ENCODE measurements around the gene AGXT. TPM values are rescaled to one million over a fixed set of nuclear protein-coding genes. Genes with fewer than 3 reads are reported as not detected.

Gene AGXT
- total and polyA plus RNA-seq, 4 donors = 254 to 1,572 (median 1,428) TPM

DNA sequence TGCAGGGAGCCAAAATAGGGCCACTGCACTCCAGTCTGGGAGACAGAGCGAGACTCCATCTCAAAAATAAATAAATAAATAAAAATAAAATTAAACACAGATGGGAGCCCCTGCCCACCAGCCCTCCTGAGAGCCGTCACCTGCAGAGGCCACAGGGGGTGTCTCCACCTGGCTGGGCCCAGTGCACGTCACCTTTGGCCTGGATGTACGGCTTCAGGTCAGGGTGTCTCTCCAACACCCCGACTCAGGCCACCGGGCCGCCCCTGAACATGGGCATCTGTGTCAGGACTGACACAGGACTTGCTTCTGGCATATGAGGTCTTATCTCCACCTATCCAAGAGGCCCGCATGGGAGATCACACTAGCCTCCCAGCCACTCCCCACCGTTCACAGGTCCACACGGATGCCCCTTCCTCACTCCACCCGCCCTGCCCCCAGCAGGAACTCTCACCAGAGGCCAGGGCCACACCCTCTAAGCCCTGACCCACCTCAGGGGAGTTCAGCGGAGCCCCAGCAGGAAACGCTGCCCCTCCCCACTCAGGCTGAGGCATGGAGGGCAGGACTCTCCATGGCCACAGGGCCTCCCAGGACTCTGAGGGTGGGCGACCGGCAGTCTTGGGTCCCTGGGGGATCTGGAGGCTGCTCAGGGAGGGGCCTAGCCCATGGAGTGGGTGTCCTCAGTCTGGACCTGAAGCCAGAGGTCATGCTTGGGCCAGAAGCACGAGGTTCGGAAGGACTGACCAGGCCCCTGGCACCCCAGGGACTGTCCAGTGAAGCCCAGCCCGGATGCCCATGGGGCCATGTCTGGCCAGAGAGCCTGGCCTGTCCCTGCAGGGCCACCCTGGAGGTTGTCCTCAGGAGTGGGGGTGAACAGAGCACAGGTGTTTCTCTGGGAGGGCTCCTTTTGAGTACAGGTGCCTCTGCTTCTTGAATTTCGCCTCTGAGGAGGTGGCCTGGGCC is 35.9 kb downstream of the AGXT start:
- TF ChIP-seq FOXA1 (IDR thresholded peaks at IDR 0.05) (no peak), RAD21 (IDR thresholded peaks at IDR 0.05) (no peak), SP1 (IDR thresholded peaks at IDR 0.05) (no peak), EGR1 (IDR thresholded peaks at IDR 0.05; ENCODE audit: low read depth in 2 of 2) (no peak), ZBTB33 (IDR thresholded peaks at IDR 0.05) (no peak), JUND (IDR thresholded peaks at IDR 0.05) (no peak), NR2F2 (IDR thresholded peaks at IDR 0.05) (no peak)
- TF ChIP-seq, protein P1, sequence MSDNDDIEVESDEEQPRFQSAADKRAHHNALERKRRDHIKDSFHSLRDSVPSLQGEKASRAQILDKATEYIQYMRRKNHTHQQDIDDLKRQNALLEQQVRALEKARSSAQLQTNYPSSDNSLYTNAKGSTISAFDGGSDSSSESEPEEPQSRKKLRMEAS (IDR thresholded peaks at IDR 0.05) = no peak
- 86% methylated on average over 19 of the region's 19 CpGs for WGBS
- DNase-seq (ENCODE audit: low spot score) = no peak
- Histone ChIP-seq H3K9ac (ENCODE audit: low read depth in 1 of 2, low read length in 2 of 2) (no peak overlapping the region), H3K4me3 (ENCODE audit: low read depth in 1 of 3, low read length in 3 of 3) (no peak overlapping the region), H3K27me3 (ENCODE audit: control insufficient read depth in 4 of 4, insufficient read depth in 4 of 4, low read length in 3 of 4) (no peaks in the 10 kb centered on the region), H3K9me3 (ENCODE audit: control insufficient read depth in 4 of 4, low read length in 3 of 4) (peaks cover 0 to 3% (median 0%) of the 10 kb centered on the region in 4 donors), H3K4me1 (ENCODE audit: control insufficient read depth in 4 of 4, insufficient read depth in 4 of 4, low read length in 3 of 4) (no peaks in the 10 kb centered on the region), H3K27ac (ENCODE audit: low read depth in 1 of 2, low read length in 2 of 2) (no peak overlapping the region), H3K36me3 (ENCODE audit: control insufficient read depth in 4 of 4, insufficient read depth in 3 of 4, low read depth in 1 of 4, low read length in 3 of 4) (no peaks in the 10 kb centered on the region)

DNA sequence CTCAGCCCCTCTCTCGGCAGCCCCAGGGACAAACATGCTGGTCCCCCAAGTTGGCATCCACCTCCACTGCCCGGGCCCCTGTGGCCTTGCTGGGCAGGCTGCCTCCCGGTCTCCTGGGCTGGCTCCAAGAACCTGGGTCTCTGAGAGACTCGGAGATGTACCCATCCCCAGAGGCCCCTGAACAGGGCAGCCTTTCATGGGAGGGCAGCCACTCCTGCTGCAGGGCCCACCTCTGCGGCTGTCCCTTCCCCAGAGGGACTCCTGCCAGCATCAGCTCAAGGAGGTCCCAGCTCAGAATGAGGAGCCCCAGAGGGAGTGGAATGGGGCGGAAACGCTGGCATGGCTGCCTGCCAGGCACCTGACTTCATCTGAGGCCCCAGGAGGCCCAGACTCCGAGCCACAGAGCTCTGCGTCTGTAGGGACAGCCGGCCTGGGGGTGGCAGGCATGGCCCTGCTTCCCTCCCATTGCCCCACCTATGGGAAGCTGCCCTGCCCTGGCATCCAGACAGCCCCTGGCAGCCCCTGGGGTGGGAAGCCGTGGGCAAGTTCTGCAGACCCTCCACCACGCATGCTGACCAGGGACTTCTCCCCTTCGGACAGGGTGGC is 36.7 kb downstream of the AGXT start:
- Histone ChIP-seq H3K9ac (ENCODE audit: low read depth in 1 of 2, low read length in 2 of 2) (no peak overlapping the region), H3K9me3 (ENCODE audit: control insufficient read depth in 4 of 4, low read length in 3 of 4) (peaks cover 0 to 3% (median 0%) of the 10 kb centered on the region in 4 donors), H3K27ac (ENCODE audit: low read depth in 1 of 2, low read length in 2 of 2) (no peak overlapping the region), H3K27me3 (ENCODE audit: control insufficient read depth in 4 of 4, insufficient read depth in 4 of 4, low read length in 3 of 4) (no peaks in the 10 kb centered on the region), H3K36me3 (ENCODE audit: control insufficient read depth in 4 of 4, insufficient read depth in 3 of 4, low read depth in 1 of 4, low read length in 3 of 4) (no peaks in the 10 kb centered on the region), H3K4me3 (ENCODE audit: low read depth in 1 of 3, low read length in 3 of 3) (no peak overlapping the region), H3K4me1 (ENCODE audit: control insufficient read depth in 4 of 4, insufficient read depth in 4 of 4, low read length in 3 of 4) (no peaks in the 10 kb centered on the region)
- DNase-seq (ENCODE audit: low spot score) = no peak
- WGBS = 80% methylated on average over 13 of the region's 13 CpGs
- no peak for TF ChIP-seq CTCF (IDR thresholded peaks at IDR 0.05; ENCODE audit: low read depth, low read length, missing input control)
- TF ChIP-seq HNF4A (conservative IDR thresholded peaks at IDR 0.05) = no peak
- no peak for TF ChIP-seq HNF4G (IDR thresholded peaks at IDR 0.05)
